ENCODE measurements around the gene PKN1. TPM values are rescaled to one million over a fixed set of nuclear protein-coding genes. Genes with fewer than 3 reads are reported as not detected.

PKN1 gene
- polyA plus RNA-seq, 3 donors: 49.5 to 119 (median 49.6) TPM

DNA sequence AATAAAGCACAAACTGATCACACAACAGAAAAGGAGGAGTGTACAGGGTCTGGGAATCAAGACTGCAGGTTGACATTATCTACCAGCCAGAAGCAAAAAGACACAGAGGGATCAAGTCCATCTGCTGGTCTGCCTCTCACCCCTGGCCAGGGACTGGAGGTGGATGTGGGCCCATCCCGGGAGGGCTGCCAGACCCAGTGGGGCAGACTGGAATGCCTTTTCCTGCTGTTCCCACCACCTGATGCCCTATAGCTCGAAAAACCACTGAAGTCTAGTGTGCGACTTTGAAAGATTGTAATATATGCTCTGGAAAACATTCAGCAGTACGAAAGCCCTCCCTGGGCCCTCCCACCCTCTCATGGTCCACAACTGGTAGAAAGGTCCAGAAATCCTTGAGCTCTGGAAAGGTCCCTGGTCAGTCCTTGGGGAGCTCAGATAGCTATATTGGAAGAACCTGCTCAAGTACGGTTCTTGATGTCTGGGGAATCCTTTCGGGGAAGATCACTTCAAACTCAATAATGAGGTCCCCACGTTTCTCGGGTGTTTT, 82.5 kb downstream of the PKN1 start:
- Histone ChIP-seq H3K79me2 (ENCODE audit: insufficient read depth, low read length) (peaks cover 37% of the 10 kb centered on the region), H2AFZ (ENCODE audit: insufficient read depth, low read depth, low read length, poor library complexity, severe bottlenecking) (no peak overlapping the region), H4K20me1 (ENCODE audit: insufficient read depth, low read length) (peaks cover 47% of the 10 kb centered on the region), H3K4me2 (replicated peaks; ENCODE audit: extremely low read depth, low read length, poor library complexity, severe bottlenecking) (peak overlapping the region; percentile 100), H3K9ac (ENCODE audit: insufficient read depth, low read length, poor library complexity, severe bottlenecking) (no peak overlapping the region), H3K36me3 (replicated peaks in 1 of 2; ENCODE audit: control insufficient read depth in 1 of 2, insufficient read depth in 2 of 2, low read length in 2 of 2) (peaks cover 28 to 32% of the 10 kb centered on the region in 2 donors), H3K27ac (ENCODE audit: low read depth in 1 of 2, low read length in 2 of 2) (no peak overlapping the region), H3K9me3 (replicated peaks in 1 of 2; ENCODE audit: control insufficient read depth in 1 of 2, insufficient read depth in 1 of 2, low read length in 2 of 2) (no peaks in the 10 kb centered on the region), H3K4me1 (ENCODE audit: control insufficient read depth in 1 of 2, insufficient read depth in 2 of 2, low read length in 2 of 2) (peaks cover 42 to 50% of the 10 kb centered on the region in 2 donors), H3K4me3 (replicated peaks in 1 of 3; ENCODE audit: low read depth in 2 of 3, low read length in 3 of 3) (peak overlapping the region in 1 of 3 experiments; percentile 88), H3K27me3 (ENCODE audit: control insufficient read depth in 2 of 2, insufficient read depth in 2 of 2, low read length in 2 of 2) (no peaks in the 10 kb centered on the region)
- H3K4me3 Mint-ChIP-seq: peak overlapping the region in 1 of 2 donors; percentile 89
- WGBS (ENCODE audit: insufficient coverage): 90% methylated on average over 3 of the region's 8 CpGs
- peaks cover 0 to 2% (median 1%) of the 10 kb centered on the region in 3 donors for H3K27me3 Mint-ChIP-seq (ENCODE audit: low read depth in 3 of 3)
- DNase-seq: no peak
- H3K27ac Mint-ChIP-seq: peak overlapping the region in 3 of 7 donors; percentile 50 to 54 (median 54)
- peaks cover 50% of the 10 kb centered on the region for H3K4me1 Mint-ChIP-seq
- no peak for TF ChIP-seq CTCF (IDR thresholded peaks at IDR 0.05)
- no peaks in the 10 kb centered on the region for H3K9me3 Mint-ChIP-seq
- peaks cover 34 to 35% of the 10 kb centered on the region in 2 donors for H3K36me3 Mint-ChIP-seq
- intact Hi-C loops (cut with micrococcal nuclease): no loop called here

DNA sequence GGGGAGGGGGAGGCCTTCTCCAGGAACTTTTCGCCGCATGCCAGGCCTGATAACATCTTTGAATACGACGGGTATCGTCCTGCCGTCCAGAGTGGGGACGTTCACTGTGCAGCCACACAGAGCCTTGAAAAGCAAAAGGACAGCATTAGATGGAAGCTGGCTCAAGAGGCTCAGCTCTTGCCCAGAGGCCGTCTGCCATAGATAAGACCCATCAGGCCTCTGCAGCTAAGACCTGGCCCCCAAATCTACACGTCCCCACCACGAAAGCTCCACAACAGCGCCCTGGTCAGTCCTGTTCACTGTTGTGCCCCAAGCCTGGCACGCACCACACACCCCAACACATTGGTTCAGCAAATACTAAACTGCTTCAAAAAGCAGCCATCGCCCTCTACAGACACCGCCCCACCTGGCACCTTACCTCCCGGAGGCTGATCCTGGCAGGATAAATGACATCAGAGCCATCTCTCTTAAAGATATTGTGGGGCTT, 83.0 kb downstream of the PKN1 start:
- H3K27me3 ChIP-seq (ENCODE audit: control insufficient read depth in 2 of 2, insufficient read depth in 2 of 2, low read length in 2 of 2): no peaks in the 10 kb centered on the region
- H3K79me2 ChIP-seq (ENCODE audit: insufficient read depth, low read length): peaks cover 37% of the 10 kb centered on the region
- TF ChIP-seq CTCF (IDR thresholded peaks at IDR 0.05): no peak
- peaks cover 0 to 1% (median under 1%) of the 10 kb centered on the region in 3 donors for H3K27me3 Mint-ChIP-seq (ENCODE audit: low read depth in 3 of 3)
- peak overlapping the region in 1 of 3 experiments; percentile 88 for H3K4me3 ChIP-seq (replicated peaks in 1 of 3; ENCODE audit: low read depth in 2 of 3, low read length in 3 of 3)
- intact Hi-C loops (cut with micrococcal nuclease): no loop called here
- H3K4me1 Mint-ChIP-seq: peaks cover 45% of the 10 kb centered on the region
- peak overlapping the region; percentile 100 for H3K4me2 ChIP-seq (replicated peaks; ENCODE audit: extremely low read depth, low read length, poor library complexity, severe bottlenecking)
- H3K27ac Mint-ChIP-seq: peak overlapping the region in 5 of 7 donors; percentile 1 to 90 (median 54)
- no peaks in the 10 kb centered on the region for H3K9me3 Mint-ChIP-seq
- H3K9me3 ChIP-seq (replicated peaks in 1 of 2; ENCODE audit: control insufficient read depth in 1 of 2, insufficient read depth in 1 of 2, low read length in 2 of 2): no peaks in the 10 kb centered on the region
- no peak for DNase-seq
- peaks cover 47% of the 10 kb centered on the region for H4K20me1 ChIP-seq (ENCODE audit: insufficient read depth, low read length)
- H3K36me3 ChIP-seq (replicated peaks in 1 of 2; ENCODE audit: control insufficient read depth in 1 of 2, insufficient read depth in 2 of 2, low read length in 2 of 2): peaks cover 28 to 32% of the 10 kb centered on the region in 2 donors
- no peak overlapping the region for H3K9ac ChIP-seq (ENCODE audit: insufficient read depth, low read length, poor library complexity, severe bottlenecking)
- peaks cover 38 to 45% of the 10 kb centered on the region in 2 donors for H3K4me1 ChIP-seq (ENCODE audit: control insufficient read depth in 1 of 2, insufficient read depth in 2 of 2, low read length in 2 of 2)
- H3K27ac ChIP-seq (ENCODE audit: low read depth in 1 of 2, low read length in 2 of 2): no peak overlapping the region
- H3K36me3 Mint-ChIP-seq: peaks cover 34 to 35% of the 10 kb centered on the region in 2 donors
- H2AFZ ChIP-seq (ENCODE audit: insufficient read depth, low read depth, low read length, poor library complexity, severe bottlenecking): no peak overlapping the region
- WGBS (ENCODE audit: insufficient coverage): 80% methylated on average over 12 of the region's 15 CpGs
- peak overlapping the region; percentile 89 to 93 for H3K4me3 Mint-ChIP-seq

Data from CD14-positive monocyte (primary cell).